ENCODE measurements around the gene PLCH1.

- TF ChIP-seq CTCF (IDR thresholded peaks at IDR 0.05) (no peak), POLR2A (IDR thresholded peaks at IDR 0.05) (no peak), POLR2AphosphoS5 (IDR thresholded peaks at IDR 0.05) (no peak), EP300 (IDR thresholded peaks at IDR 0.05) (no peak)
Observed at GRCh38 chr3:155385896-155386625, 358.8 kb downstream of the PLCH1 start.
